H9 (cell line): ENCODE measurements around the gene FEN1. TPM values are rescaled to one million over a fixed set of nuclear protein-coding genes. Genes with fewer than 3 reads are reported as not detected.

Source experiments
- DNase-seq: peaks from one replicate; pipeline ENCODE4 v3.0.0-alpha.2; 2017
- H2AFZ ChIP-seq: one replicate; pipeline ENCODE4 v1.6.1; 2013; ENCODE audit warnings: mild to moderate bottlenecking, low read length, control low read depth, moderate library complexity
- H2AK5ac ChIP-seq: 2 replicates; pipeline ENCODE4 v1.6.1; 2013; ENCODE audit warnings: low read length, control low read depth, mixed read lengths; ENCODE audit not compliant: insufficient read length
- H2BK120ac ChIP-seq: one replicate; pipeline ENCODE4 v1.6.1; 2013; ENCODE audit warnings: low read depth, mild to moderate bottlenecking, low read length, control low read depth, inconsistent platforms; ENCODE audit not compliant: poor library complexity, severe bottlenecking
- H2BK12ac ChIP-seq: 2 replicates; pipeline ENCODE4 v1.6.1; 2013; ENCODE audit warnings: low read length, control low read depth, mixed read lengths, low read depth; ENCODE audit not compliant: insufficient read length
- H2BK15ac ChIP-seq: 2 replicates; pipeline ENCODE4 v1.6.1; 2013; ENCODE audit warnings: low read depth, low read length, control low read depth
- H2BK20ac ChIP-seq: one replicate; pipeline ENCODE4 v1.6.1; 2013; ENCODE audit warnings: low read depth, mild to moderate bottlenecking, low read length, control low read depth, inconsistent platforms; ENCODE audit not compliant: poor library complexity, severe bottlenecking
- H2BK5ac ChIP-seq: 2 replicates; pipeline ENCODE4 v1.6.1; 2013; ENCODE audit warnings: low read length, control low read depth, mixed read lengths; ENCODE audit not compliant: insufficient read length
- H3K14ac ChIP-seq: 2 replicates; pipeline ENCODE4 v1.6.1; 2013; ENCODE audit warnings: low read length, control low read depth; ENCODE audit not compliant: insufficient read depth
- H3K18ac ChIP-seq: 2 replicates; pipeline ENCODE4 v1.6.1; 2013; ENCODE audit warnings: low read depth, mild to moderate bottlenecking, mixed read lengths, low read length, control low read depth; ENCODE audit not compliant: insufficient read length
- H3K23ac ChIP-seq: 2 replicates; pipeline ENCODE4 v1.6.1; 2013; ENCODE audit warnings: low read length, control low read depth, mixed read lengths, low read depth; ENCODE audit not compliant: insufficient read length
- H3K23me2 ChIP-seq: 2 replicates; pipeline ENCODE4 v1.6.1; 2013; ENCODE audit warnings: low read depth, mild to moderate bottlenecking, mixed read lengths, low read length, control low read depth; ENCODE audit not compliant: insufficient read length, poor library complexity, severe bottlenecking
- H3K27ac ChIP-seq: 2 replicates; pipeline ENCODE4 v1.5.1; 2013; ENCODE audit warnings: low read length, control low read depth, mixed read lengths, low read depth; ENCODE audit not compliant: insufficient read length
- H3K27me3 ChIP-seq: 2 replicates; pipeline ENCODE4 v1.6.1; 2013; ENCODE audit warnings: low read length, control low read depth, inconsistent platforms; ENCODE audit not compliant: insufficient read depth
- H3K4ac ChIP-seq: 2 replicates; pipeline ENCODE4 v1.6.1; 2013; ENCODE audit warnings: low read depth, mild to moderate bottlenecking, control low read depth, inconsistent platforms, low read length, moderate library complexity
- H3K4me1 ChIP-seq: 2 replicates; pipeline ENCODE4 v1.6.1; 2013; ENCODE audit warnings: low read length, control low read depth, inconsistent platforms; ENCODE audit not compliant: insufficient read depth
- H3K4me2 ChIP-seq: 2 replicates; pipeline ENCODE4 v1.6.1; 2013; ENCODE audit warnings: low read length, control low read depth, mixed read lengths; ENCODE audit not compliant: insufficient read length, insufficient read depth
- H3K56ac ChIP-seq: 2 replicates; pipeline ENCODE4 v1.6.1; 2013; ENCODE audit warnings: low read depth, mild to moderate bottlenecking, mixed read lengths, low read length, control low read depth; ENCODE audit not compliant: insufficient read length
- H3K79me1 ChIP-seq: 2 replicates; pipeline ENCODE4 v1.6.1; 2013; ENCODE audit warnings: low read depth, mild to moderate bottlenecking, moderate library complexity, low read length, control low read depth, inconsistent platforms; ENCODE audit not compliant: insufficient read depth, poor library complexity, severe bottlenecking
- H3K79me2 ChIP-seq: 2 replicates; pipeline ENCODE4 v1.6.1; 2013; ENCODE audit warnings: low read length, control low read depth, inconsistent platforms; ENCODE audit not compliant: insufficient read depth
- H3K9ac ChIP-seq: 2 replicates; pipeline ENCODE4 v1.6.1; 2013; ENCODE audit warnings: low read length, control low read depth, mixed read lengths; ENCODE audit not compliant: insufficient read length; ENCODE audit errors: extremely low read depth
- H3K9me3 ChIP-seq: one replicate; pipeline ENCODE4 v1.6.1; 2013; ENCODE audit warnings: low read depth, low read length, inconsistent platforms; ENCODE audit not compliant: control insufficient read depth
- H3T11ph ChIP-seq: one replicate; pipeline ENCODE4 v1.6.1; 2013; ENCODE audit warnings: mild to moderate bottlenecking, low read length, control low read depth, inconsistent platforms
- H4K20me1 ChIP-seq: one replicate; pipeline ENCODE4 v1.6.1; 2013; ENCODE audit not compliant: control insufficient read depth, insufficient read length, insufficient read depth
- H4K5ac ChIP-seq: 2 replicates; pipeline ENCODE4 v1.6.1; 2013; ENCODE audit warnings: low read depth, mild to moderate bottlenecking, mixed read lengths, low read length, control low read depth; ENCODE audit not compliant: insufficient read length
- H4K8ac ChIP-seq: replicated peaks from 2 replicates; pipeline ENCODE4 v1.6.1; 2013; ENCODE audit warnings: low read length, control low read depth, mixed read lengths, low read depth; ENCODE audit not compliant: insufficient read length
- H4K91ac ChIP-seq: 2 replicates; pipeline ENCODE4 v1.6.1; 2013; ENCODE audit warnings: low read depth, mild to moderate bottlenecking, moderate library complexity, mixed read lengths, low read length, control low read depth; ENCODE audit not compliant: insufficient read length
- H3K27ac Mint-ChIP-seq, 3 experiments: 2 replicates in 2 of 3; 3 replicates in 1 of 3; pipeline ENCODE4 v1.8.0; 2020 to 2021; ENCODE audit warnings: mixed read lengths in 3 of 3, mild to moderate bottlenecking in 1 of 3, moderate library complexity in 1 of 3
- H3K27me3 Mint-ChIP-seq: 2 replicates; pipeline ENCODE4 v1.8.0; 2021; ENCODE audit warnings: low read depth, mild to moderate bottlenecking, moderate library complexity, mixed read lengths
- H3K36me3 Mint-ChIP-seq, 3 experiments: 2 replicates in 2 of 3; 3 replicates in 1 of 3; pipeline ENCODE4 v1.8.0; 2020 to 2021; ENCODE audit warnings: low read depth in 3 of 3, mixed read lengths in 3 of 3; ENCODE audit not compliant: insufficient read depth in 1 of 3
- H3K4me1 Mint-ChIP-seq, 2 experiments: 2 replicates each; pipeline ENCODE4 v1.8.0; 2020; ENCODE audit warnings: mixed read lengths in 2 of 2
- H3K4me3 Mint-ChIP-seq, 2 experiments: 2 replicates in 1 of 2; 3 replicates in 1 of 2; pipeline ENCODE4 v1.8.0; 2020 to 2021; ENCODE audit warnings: mild to moderate bottlenecking in 2 of 2, mixed read lengths in 2 of 2, moderate library complexity in 1 of 2
- H3K9me3 Mint-ChIP-seq, 2 experiments: 2 replicates in 1 of 2; 3 replicates in 1 of 2; pipeline ENCODE4 v1.8.0; 2020; ENCODE audit warnings: mild to moderate bottlenecking in 2 of 2, mixed read lengths in 2 of 2, moderate library complexity in 1 of 2
- CTCF ChIP-seq: fragments of 200-600 bp; sonication (generic); conservative IDR thresholded peaks from 3 replicates; pipeline ENCODE4 v1.8.0; 2021; ENCODE audit warnings: antibody characterized with exemption, mild to moderate bottlenecking
- whole genome bisulfite sequencing: extraction: QIAGEN DNeasy Blood & Tissue Kit; methylation state at CpG from one replicate; pipeline ENCODE4 v1.1.7; 2013; ENCODE audit warnings: missing lambda C conversion rate, low lambda C conversion rate, mixed read lengths; ENCODE audit not compliant: insufficient read length; ENCODE audit errors: extremely low coverage; 5-methylcytosine and 5-hydroxymethylcytosine counted together
- total RNA-seq: library from RNA; stranded (reverse); gene quantifications from 2 replicates; pipeline ENCODE4 v1.2.1, GENCODE V29; 2021

The FEN1 gene
- total RNA-seq, 1 experiment from 2014 or later, result 114 TPM

DNA sequence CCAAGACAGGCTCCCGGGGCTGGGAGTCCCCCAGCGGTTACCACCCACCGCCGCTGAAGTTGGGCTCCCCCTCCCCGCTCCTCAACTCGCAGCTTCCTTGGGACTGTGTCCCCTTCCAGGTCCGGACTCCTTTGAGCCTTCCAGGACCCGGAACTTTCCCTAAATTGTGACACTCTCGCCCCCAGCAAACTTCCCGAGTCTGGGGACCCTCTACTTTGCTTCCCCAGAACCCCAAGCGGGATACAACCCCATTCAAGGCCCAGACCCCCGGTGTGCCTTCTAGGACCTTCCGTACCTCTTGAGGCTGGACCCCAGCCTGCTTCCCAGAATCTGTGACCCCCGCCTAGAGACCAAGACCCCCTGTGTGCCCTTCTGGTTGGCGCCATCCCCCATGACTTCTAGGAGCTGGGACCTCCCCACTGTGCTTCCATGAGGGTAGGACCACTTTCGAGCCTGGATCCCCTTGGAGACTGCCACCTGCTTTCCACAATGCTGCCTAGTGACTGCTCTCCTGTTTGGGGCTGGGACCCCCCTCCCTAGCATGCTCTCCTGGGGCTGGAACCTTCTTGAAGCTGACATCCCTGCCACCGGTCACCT is 39.7 kb upstream of the FEN1 start:
- no peaks in the 10 kb centered on the region for H3K36me3 Mint-ChIP-seq
- H3K4ac ChIP-seq, result no peak overlapping the region
- no peak overlapping the region for H4K91ac ChIP-seq
- H2AFZ ChIP-seq, result no peak overlapping the region
- no peaks in the 10 kb centered on the region for H3K79me2 ChIP-seq
- H3K14ac ChIP-seq, result peak overlapping the region; percentile 71
- peaks cover 0 to 3% of the 10 kb centered on the region in 2 experiments; a peak in 1 of 5 replicates for H3K9me3 Mint-ChIP-seq
- no peak overlapping the region for H3K18ac ChIP-seq
- no peak overlapping the region for H4K5ac ChIP-seq
- no peak overlapping the region for H2AK5ac ChIP-seq
- no peak overlapping the region for H2BK120ac ChIP-seq
- no peak overlapping the region for H4K8ac ChIP-seq
- peaks cover 8% of the 10 kb centered on the region; the same call in 1 of the 2 replicates for H3K27me3 ChIP-seq
- H3K56ac ChIP-seq, result no peak overlapping the region
- H3T11ph ChIP-seq, result no peak overlapping the region
- H3K27me3 Mint-ChIP-seq, result peaks cover 38% of the 10 kb centered on the region
- H3K4me2 ChIP-seq, result peak overlapping the region; percentile 49
- H3K4me1 Mint-ChIP-seq, result peaks cover 56 to 69% of the 10 kb centered on the region in 2 experiments
- no peak overlapping the region for H3K27ac ChIP-seq
- TF ChIP-seq CTCF, result no peak
- H3K4me1 ChIP-seq, result peaks cover 6% of the 10 kb centered on the region; the same call in 1 of the 2 replicates
- no peaks in the 10 kb centered on the region for H4K20me1 ChIP-seq
- H3K23ac ChIP-seq, result no peak overlapping the region
- no peaks in the 10 kb centered on the region for H3K79me1 ChIP-seq
- H2BK15ac ChIP-seq, result no peak overlapping the region
- peaks cover 5% of the 10 kb centered on the region for H3K23me2 ChIP-seq
- DNase-seq, result no peak
- no peak overlapping the region for H2BK5ac ChIP-seq
- WGBS, result no CpG with 5 or more reads among the region's 17 CpGs
- H2BK20ac ChIP-seq, result no peak overlapping the region
- H3K9ac ChIP-seq, result no peak overlapping the region
- no peak overlapping the region for H2BK12ac ChIP-seq
- H3K9me3 ChIP-seq, result no peaks in the 10 kb centered on the region
- peak overlapping the region; percentile 69 to 86 for H3K4me3 Mint-ChIP-seq
- H3K27ac Mint-ChIP-seq, result no peak overlapping the region; a peak in 1 of 7 replicates
